CD4-positive, alpha-beta T cell treated with Interleukin-12 subunit alpha and Interleukin-12 subunit beta, for 1 hour (primary cell): ENCODE measurements around the gene ADCY9.
A peak's percentile ranks its signal among the peaks of the same experiment; 100 is the strongest.

Source experiments
- DNase-seq: peaks from one replicate; pipeline ENCODE4 v3.0.0-alpha.2; 2020

ADCY9 gene

GRCh38 chr16:3999479-4000325 is 116.5 kb downstream of the ADCY9 start:
- DNase-seq, result no peak

DNA sequence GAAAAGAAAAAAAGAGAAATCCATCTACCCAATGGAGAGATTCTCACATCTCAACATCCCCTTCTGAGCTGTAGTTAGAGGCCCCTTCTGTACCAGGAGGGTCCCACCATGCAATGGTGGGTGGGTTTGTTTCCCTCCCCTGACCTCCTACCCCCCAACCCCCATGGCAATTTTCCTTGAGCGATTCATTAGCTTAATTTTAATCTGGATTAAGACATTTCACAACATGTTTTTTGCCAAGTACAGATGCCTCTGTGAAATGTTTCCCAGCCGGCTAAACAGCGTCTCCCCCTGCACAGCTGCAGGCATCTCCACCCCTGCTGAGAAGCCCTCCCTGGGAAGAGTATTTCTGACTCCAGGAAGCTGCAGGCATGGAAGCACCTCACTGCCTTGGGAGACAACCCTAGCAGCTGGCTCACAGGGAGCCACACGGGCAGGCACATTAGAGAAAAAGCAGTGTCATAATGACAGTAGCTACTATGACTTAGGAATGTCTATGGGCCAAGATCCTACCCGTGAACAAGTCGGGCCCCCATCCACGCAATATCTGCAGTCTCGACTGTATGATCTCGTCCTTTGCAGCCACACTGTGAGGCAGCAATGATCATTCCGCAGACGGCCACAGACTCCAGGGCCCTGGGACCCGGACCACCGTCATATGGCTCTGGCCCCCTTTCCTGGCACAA is 117.3 kb downstream of the ADCY9 start:
- DNase-seq, result no peak

DNA sequence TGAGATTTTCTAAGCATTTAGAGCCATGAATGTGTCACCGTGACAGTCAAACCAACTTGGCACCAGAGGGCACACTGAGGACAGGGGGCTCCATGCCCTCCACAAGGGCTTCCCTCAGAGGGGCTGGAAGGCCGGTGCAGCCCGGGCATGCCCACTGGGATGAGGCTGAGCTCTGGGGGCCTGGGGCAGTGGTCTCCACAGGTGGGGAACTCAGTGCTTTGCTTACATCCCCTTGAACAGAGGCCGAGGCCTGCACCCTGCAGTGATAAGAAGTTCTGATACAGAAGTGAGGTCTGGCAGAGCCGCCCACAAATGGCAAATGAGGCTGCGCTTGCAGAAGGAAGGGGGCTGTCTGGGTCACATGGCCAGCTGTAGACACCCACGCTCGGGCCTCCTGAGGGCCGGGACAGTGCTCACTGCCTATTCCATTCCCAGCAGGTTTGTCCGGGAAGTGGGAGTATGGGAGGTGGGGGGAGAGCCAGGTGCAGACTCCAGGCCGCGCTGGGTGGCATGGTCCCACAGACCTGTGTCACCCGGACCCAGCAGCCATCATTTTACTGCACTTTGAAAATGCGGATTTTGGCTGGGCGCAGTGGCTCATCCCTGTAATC is 118.9 kb downstream of the ADCY9 start:
- no peak for DNase-seq

- DNase-seq, result no peak
Measured at GRCh38 chr16:3995001-3995400, 121.2 kb downstream of the ADCY9 start.

GRCh38 chr16:3993052-3993785 is 123.0 kb downstream of the ADCY9 start:
- DNase-seq, result no peak

DNA sequence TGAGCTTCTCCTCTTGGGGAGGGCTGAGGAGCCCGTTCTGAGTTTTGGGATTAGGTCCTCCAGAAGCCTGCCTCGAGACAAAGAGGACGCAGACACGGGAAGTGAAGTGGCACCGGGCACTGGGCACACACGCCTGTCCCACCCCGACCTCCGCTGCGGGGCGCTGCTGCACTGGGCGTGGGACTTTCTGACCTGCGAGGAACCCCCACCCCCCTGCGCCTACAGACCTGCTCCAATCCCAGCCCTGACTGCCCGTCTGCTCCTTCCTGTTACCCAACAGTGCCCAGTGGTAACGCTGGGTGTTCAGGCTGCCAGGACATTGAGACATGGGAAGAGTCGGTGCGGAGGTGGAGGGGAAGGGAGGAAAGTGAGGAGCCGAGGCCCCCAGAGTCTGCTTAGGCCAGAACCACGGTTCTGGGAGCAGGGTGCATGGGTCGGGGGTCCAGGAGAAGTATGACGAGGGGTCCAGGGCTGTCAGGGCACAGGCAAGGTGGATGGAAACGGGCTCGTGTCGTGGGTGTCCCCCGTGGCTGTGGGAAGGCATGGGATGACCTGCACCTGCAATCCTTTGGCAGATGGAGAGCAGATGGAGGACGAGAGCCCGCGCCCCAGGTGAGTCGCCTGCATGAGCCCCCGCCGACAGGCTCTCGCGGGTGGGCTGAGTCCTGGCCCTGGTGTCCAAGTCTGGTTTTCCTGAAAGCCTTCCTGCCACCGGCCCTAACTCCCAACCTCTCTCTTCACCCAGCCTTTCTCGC is 123.8 kb downstream of the ADCY9 start:
- no peak for DNase-seq

GRCh38 chr16:3988824-3989223 is 127.4 kb downstream of the ADCY9 start:
- DNase-seq, result no peak

DNA sequence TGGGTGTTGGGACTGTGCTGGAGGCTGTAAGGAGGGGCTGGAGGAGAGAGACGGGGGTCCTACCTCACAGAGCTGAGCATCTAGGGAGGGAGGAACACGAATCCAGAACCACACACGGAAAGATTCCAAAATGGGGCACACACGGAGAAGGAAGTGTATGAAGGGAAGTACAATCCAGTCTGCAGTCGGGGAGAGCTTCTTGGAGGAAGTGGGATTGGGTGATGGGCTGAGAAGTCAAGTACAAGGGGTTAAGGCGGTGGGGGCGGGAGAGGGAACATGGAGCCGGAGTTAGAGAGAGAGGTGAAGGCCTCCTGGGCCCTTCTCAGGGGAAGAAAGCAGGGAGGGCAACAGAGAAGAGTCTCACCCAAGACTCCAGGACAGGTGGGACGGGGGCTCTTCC is 128.2 kb downstream of the ADCY9 start:
- DNase-seq, result no peak

GRCh38 chr16:3987231-3987630 is 129.0 kb downstream of the ADCY9 start:
- DNase-seq, result no peak

DNA sequence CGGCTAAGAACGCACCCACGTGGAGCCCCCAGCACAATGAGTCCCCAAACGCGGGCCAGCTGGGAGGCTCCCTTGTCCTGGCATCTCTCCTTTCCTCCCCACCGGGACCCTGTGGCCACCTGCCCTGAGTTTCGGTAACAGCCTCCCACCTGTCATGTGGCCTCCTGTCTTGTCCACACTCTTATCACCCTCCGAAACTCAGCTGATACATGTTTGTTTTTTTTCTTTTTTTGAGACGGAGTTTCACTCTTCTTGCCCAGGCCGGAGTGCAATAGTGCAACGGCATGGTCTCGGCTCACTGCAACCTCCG is 130.1 kb downstream of the ADCY9 start:
- DNase-seq, result no peak

DNA sequence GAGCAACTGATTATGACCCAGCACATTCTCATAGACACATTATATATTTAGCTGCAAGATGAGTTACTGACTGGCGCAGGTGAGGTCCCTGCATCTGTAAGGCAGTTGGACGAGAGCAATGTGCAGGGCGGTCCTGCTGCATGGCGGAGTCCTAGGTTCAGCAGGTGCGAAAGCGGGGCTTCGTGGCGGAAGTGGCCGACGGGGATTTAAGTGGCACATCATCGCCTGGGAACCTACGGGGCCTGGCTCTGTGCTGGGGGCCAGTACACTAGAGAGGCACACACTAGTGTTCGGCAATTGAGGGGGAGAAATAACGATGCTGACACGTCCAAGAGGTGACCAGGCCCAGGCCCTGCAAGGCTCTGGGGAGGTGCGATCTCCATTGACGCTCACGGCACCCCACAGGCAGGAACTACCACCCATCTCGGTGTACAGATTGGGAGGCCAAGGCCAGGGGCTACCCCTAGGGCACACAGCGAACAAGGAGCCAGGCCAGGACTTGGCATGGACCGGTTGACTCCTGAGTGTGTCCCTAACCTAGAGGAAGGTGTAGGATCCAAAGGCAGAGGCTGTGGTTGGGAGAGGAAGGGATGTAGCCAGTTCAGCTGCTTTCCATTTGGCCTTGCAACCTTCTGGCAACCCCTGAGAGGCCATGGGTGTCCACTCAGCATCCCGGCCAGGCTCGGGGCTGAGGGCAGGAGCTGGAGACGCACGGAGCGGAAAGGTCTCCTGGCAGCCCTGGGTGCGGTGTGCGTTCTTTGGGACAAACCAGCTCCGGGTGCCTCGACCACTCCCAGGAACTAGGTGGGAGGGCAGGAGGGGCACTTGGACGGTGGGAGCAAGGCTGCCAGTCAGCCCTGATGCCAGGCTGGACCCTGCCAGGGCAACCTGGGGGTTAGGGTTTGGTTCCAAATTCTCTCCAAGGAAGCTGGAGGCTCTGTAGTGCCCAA is 131.9 kb downstream of the ADCY9 start:
- DNase-seq, result no peak

DNA sequence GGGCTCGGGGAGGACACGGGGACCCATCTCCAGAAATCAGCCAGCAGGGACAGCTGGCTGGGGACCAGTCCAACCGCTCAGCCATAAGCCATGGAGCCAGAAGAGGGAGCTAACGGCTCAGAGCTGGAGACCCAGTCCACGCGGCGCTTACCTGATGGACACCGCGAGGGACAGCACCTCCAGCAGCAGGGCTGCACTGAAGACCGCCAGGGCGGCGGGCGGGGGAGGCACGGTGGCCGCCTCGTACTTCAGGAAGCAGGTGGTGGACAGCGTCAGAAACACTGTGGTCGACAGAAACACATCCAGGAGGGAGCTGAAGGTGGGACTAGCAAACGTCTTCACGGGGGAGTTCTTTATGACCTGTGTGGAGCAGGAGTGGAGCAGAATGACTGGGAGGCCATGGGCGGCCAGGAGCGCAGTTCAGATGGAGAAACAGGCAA is 133.1 kb downstream of the ADCY9 start:
- peak; percentile 60 for DNase-seq

- no peak for DNase-seq
Measured at GRCh38 chr16:3982216-3982615, 134.0 kb downstream of the ADCY9 start.

DNA sequence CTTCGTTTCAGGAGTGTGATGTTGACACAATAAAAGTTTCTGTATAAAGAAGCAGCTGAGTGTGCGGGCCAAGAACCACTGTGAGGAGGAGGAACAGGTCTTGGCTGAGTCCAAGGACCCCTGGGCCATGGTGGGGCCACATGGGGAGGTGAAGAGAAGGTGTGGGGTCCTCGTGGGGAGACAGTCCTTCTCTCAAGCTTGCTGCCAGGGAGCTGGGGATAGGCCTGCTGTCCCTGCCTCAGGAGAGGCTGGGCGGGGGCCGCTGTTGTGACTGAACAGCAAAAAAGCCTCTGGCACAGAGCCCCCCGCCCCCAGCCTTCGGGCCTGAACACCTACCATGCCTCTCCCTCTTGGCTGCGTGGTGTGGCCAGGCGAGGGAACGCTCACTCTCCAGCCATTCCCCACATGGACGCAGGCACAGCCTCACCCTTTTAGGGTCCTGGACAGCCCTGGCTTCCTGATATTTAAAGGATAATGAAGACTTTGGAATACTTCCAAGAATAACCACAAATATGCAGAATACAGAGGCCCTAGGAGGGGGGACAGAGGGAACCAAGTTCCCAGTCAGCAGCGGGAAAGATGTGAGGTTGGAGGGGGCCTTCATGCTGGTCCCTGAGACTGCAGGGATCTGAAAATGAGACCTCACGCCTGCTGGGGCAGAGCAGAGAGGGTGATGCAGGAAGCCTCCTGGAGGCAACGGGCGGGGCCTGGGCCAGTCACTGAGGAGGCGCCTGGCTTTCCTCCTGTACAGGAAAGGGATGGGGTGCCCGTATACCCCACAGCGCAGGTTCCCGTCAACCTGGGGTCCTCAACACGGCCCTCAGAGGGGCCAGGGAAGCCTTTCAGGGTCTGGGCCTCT is 135.8 kb downstream of the ADCY9 start:
- no peak for DNase-seq

GRCh38 chr16:3979518-3979917 is 136.7 kb downstream of the ADCY9 start:
- no peak for DNase-seq

- no peak for DNase-seq
Measured at GRCh38 chr16:3979070-3979469, 137.2 kb downstream of the ADCY9 start.

GRCh38 chr16:3977376-3977775 is 138.9 kb downstream of the ADCY9 start:
- no peak for DNase-seq

DNA sequence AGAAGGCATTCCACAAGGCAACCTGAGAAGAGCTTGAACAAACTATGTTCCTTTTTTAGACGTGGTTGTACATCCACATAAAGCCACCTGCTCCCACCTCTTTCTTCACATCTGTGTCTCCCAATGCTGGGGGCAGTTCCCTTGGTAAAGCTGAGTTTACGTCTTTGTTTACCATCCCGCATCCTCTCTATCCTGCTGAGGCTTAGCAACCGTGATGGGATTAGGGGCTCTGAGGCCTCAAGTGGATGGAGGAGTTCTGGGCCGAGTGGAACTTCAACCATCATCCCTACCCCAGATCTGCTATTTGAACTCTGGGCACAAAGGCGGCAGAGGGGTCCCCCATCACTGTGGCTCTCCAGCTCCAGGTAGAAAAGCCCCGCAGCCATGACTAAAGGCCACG is 141.5 kb downstream of the ADCY9 start:
- no peak for DNase-seq

DNA sequence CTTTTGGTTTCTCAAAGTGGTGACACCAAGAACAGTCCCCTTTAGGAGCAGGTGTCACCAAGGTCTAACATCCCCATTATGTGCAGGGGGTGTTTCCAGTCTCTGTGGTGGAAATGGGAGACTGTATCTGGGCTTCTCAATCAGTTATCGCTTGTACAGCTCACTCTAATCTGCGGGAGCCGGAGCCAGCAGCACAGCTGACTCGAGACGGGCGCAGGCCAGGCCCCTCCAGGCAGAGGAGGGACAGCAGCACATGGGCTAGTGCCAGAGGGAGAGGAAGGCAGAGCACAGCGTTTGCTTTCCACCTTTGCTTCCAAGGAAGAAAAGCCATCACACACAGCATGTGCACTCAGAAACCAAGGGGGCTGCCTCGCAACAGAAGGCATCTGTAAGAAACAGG is 144.5 kb downstream of the ADCY9 start:
- no peak for DNase-seq

DNA sequence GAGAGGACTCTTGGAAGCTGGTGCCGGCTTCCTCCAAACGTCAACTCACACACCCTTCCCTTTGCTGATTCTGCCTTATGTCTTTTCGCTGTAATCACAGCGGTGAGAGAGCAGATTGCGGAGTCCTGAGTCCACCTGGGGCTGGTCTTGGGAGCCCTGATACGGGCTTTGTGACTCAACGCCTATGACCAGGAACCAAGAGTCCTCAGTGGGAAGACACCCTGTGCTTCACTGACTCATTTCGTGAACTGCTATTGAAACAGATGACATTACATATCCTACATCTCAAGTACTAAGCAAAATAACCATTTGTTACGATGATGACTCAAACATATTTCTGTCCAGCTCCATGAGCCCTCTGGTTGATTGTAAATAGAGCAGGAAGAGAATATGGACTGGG is 145.0 kb downstream of the ADCY9 start:
- no peak for DNase-seq

DNA sequence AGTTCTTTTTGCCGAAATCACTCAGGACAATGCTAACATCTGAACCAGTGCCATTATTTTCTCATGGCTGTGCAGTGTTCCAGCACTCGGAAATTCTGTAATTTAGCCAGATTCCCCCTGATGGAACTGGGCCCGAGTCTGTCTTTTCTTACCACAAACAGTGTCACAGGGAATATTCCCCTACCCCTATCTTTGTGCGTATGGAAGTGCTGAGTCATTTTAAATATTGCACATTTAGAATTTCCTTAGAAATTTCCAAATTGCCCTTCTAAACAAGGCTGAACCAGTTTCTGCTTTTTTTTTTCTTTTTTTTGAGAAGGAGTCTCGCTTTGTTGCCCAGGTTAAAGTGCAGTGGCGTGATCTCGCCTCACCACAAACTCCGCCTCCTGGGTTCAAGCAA is 147.7 kb downstream of the ADCY9 start:
- DNase-seq, result no peak
